H7 (cell line): Measurements from ENCODE around the gene CCNT2. TPM values are rescaled to one million over a fixed set of nuclear protein-coding genes. Genes with fewer than 3 reads are reported as not detected.
A peak's percentile ranks its signal among the peaks of the same experiment; 100 is the strongest.
"Not testable (repeated sequence)": the region's sequence is repeated elsewhere in the genome, so short reads cannot be mapped to it uniquely, and the experiment has no call there.

Experiments
- DNase-seq: peaks from one replicate; pipeline ENCODE4 v3.0.0; 2012
- H3K27me3 ChIP-seq: 2 replicates; pipeline ENCODE4 v1.6.0; 2011; ENCODE audit warnings: mild to moderate bottlenecking, low read length; ENCODE audit not compliant: control insufficient read depth, insufficient read depth
- H3K36me3 ChIP-seq: replicated peaks from 2 replicates; pipeline ENCODE4 v1.5.1; 2011; ENCODE audit warnings: low read length; ENCODE audit not compliant: control insufficient read depth, insufficient read depth
- H3K4me3 ChIP-seq: 2 replicates; pipeline ENCODE4 v1.5.1; 2011; ENCODE audit warnings: low read depth, mild to moderate bottlenecking, control low read depth, low read length, moderate library complexity; ENCODE audit not compliant: insufficient read depth
- total RNA-seq: library from RNA; depleted of rRNA; stranded (reverse); fragments of >200 nt; shearing (Covaris generic); gene quantifications from 2 replicates; pipeline ENCODE4 v1.2.3, GENCODE V29; 2014

CCNT2 gene
- total RNA-seq, 1 experiment from 2014 or later: 30.1 TPM

DNA sequence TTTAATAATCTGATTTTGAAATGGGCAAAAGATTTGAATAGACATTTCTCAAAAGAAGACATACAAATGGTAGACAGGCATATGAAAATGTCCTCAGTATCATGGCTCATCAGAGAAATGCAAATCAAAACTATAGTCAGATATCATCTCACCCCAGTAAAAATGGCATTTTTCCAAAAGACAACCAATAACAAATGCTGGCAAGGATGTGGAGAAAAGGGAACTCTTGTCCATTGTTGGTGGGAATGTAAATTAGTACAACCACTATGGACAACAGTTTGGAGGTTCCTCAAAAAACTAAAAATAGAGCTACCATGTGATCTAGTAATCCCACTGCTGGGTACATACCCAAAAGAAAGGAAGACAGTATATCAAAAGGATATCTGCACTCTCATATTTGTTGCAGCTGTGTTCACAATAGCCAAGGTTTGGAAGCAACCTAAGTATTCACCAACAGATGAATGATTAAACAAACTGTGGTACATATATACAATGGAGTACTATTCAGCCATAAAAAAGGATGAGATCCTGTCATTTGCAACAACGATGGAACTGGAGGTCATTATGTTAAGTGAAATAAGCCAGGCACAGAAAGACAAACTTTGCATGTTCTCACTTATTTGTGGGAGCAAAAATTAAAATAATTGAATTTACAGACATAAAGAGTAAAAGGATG is 11.0 kb upstream of the CCNT2 start:
- not testable (repeated sequence) for DNase-seq, H3K27me3 ChIP-seq, H3K4me3 ChIP-seq, H3K36me3 ChIP-seq

DNA sequence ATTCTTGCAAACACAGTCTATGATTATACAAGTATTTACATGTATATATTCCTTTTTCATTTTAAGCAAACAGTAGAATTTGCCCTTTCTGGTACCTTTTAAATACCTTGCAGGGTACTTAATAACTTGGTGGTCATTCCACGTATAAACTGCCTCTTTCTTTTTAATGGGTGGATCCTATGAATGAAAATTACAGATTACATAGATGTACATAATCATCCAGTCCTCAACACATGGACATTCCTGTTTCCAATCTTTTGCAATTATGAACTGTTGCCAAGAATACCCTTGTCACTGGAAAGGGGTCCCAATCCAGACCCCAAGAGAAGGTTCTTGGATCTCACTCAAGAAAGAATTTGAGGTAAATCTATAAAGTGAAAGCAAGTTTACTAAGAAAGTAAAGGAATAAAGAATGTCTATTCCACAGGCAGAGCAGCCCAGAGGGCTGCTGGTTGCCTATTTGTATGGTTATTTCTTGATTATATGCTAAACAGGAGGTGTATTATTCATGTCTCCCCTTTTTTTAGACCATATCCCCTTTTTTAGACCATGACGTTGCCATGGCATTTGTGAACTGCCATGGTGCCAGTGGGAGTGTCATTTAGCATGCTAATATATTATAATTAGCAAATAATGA is 7.7 kb upstream of the CCNT2 start:
- no peak overlapping the region for H3K4me3 ChIP-seq
- no peak for DNase-seq
- no peaks in the 10 kb centered on the region for H3K36me3 ChIP-seq

DNA sequence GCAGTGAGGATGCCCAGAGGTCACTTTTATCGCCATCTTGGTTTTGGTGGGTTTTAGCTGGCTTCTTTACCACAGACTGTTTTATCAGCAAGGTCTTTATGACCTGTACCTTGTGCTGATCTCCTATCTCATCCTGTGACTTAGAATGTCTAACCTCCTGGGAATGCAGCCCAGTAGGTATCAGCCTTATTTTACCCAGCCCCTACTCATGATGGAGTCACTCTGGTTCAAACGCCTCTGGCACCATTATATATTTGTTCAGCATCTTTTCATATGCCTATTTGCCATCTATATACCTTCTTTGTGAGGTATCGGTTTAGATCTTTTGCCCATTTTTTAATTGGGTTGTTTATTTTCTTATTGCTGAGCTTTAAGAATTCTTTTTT is 7.2 kb upstream of the CCNT2 start:
- H3K36me3 ChIP-seq: no peaks in the 10 kb centered on the region
- no peaks in the 10 kb centered on the region for H3K27me3 ChIP-seq
- no peak overlapping the region for H3K4me3 ChIP-seq
- no peak for DNase-seq

More for the DNA sequence above, 7.7 kb upstream of the CCNT2 start:
- H3K27me3 ChIP-seq: no peaks in the 10 kb centered on the region

DNA sequence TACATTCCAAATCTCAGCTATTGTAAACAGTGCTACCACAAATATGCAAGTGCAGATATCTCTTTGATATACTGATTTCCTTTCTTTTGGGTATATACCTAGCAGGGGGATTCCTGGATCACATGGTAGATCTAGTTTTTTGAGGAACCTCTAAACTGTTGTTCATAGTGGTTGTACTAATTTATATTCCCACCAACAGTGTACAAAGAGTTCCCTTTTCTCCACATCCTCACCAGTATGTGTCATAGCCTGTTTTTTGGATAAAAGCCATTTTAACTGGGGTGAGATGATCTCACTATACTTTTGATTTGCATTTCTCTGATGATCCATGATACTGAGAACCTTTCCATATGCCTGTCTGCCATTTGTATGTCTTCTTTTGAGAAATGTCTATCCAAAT is 6.3 kb upstream of the CCNT2 start:
- Histone ChIP-seq H3K36me3 (no peaks in the 10 kb centered on the region), H3K27me3 (no peaks in the 10 kb centered on the region), H3K4me3 (no peak overlapping the region)
- DNase-seq: no peak

DNA sequence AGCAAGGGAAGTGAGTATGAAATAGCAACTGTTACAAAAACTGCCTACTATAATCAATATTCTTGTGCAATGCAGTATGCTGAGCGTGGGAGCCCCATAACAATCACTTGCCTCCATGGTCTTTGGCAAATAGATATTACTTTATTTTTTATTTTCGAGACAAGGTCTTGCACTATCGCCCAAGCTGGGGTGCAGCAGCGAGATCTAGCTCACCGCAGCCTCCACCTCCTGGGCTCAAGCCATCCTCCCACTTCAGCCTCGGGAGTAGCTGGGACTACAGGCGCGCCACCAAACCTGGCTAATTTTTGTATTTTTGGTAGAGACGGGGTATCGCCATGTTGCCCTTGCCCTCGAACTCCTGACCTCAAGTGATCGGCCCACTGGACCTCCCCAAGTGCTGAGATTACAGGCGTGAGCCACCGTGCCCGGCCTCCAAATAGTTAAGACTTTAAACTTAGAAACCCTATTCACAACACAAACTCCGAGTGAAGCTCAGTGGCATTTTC is 1.2 kb upstream of the CCNT2 start:
- no peak for DNase-seq
- H3K27me3 ChIP-seq: no peaks in the 10 kb centered on the region
- peak overlapping the region; percentile 79 for H3K4me3 ChIP-seq

DNA sequence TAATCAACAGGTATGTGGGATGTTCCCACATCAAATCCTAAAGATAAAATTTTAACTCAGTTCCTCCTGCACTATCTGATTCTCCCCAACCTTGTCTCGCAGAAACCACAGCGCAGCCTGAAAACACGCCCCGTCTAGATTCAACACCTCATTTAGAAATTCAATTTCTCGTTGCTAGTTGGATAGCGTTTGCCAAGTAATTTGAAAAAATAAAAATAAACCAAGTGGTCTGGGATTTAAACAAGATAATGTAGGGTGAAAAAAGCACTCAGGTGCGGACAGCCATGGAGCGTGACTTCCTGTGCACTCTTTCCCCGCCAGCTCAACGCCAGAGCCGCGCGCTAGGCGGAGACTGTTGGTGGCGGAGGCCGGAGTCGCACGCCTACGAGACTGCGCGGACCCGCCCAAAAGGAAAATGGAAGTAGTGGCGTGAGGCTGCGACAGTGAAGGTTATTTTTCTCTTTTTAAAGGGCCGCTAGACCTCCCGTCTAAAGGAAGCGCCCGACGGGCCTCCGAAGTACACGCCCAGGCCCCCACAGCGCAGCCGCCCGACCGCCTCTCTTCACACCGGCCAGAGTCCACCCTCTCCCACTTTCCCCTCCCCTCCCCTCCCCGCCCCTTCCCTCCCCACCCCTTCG is 615 bp upstream of the CCNT2 start:
- no peaks in the 10 kb centered on the region for H3K36me3 ChIP-seq
- DNase-seq: peak; percentile 9
- H3K4me3 ChIP-seq: peak overlapping the region; percentile 79
- no peaks in the 10 kb centered on the region for H3K27me3 ChIP-seq

More for the DNA sequence above, 1.2 kb upstream of the CCNT2 start:
- H3K36me3 ChIP-seq: no peaks in the 10 kb centered on the region

DNA sequence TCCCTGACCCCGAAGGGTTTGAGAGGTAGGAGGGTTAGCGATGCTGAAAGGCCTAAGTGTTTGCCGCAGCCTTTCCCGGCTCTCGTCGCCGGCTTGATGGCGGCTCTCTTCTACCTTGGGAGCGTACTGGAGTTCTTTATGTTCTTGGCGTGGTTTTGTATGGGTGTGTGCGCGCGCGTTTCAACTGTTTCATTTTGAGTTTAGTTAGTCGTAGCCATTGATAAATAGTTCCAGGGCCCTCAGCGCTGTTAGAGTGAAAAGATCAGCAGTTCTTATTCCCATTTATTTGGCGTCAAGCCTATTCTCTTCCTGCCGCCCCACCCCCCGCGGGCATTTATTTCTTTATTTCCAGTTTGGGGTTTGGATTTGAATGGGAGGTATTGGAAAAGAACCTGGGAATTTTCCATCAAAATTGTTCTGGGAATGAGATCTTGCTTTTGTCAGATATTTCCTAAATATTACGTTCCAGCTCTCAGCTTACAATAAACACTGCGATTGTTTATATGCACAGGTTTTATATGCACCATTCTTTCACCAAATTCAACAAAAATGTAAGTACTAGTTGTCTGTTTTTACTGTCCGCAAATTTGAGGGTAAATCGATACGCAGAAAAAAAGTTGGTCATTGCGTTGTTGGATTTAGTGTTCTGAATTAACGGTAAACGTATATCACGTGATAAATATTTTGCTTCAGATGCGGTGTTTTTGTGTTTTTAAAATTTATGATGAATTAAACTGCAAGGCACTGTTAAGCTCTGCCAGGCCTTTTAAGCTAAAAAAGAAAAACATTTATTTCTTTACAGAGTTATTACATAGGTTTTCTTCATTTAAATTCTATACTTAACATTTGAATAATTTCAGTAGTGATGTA is 954 bp downstream of the CCNT2 start:
- Histone ChIP-seq H3K27me3 (no peaks in the 10 kb centered on the region), H3K4me3 (peak overlapping the region; percentile 79), H3K36me3 (no peaks in the 10 kb centered on the region)
- peak; percentile 22 for DNase-seq

DNA sequence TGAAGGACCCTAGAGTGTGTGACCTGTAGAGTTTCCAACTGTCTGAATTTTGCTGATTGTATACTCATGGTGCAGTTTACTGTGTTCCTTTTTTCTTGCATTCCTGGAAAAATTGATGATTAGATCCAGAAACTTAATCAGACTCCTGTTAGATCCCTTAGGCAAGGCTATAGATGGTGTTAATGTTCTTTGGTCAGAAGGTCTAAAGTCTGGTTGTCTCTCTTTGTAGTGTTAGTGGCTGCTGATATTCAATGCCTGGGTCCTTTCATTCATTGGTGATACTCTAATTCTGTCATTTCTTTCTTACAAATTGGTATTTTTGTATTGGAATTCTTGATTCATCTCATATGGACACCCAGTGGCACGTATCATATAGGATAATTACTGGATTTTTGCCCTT is 6.3 kb downstream of the CCNT2 start:
- no peak for DNase-seq
- Histone ChIP-seq H3K4me3 (no peak overlapping the region), H3K36me3 (no peaks in the 10 kb centered on the region), H3K27me3 (no peaks in the 10 kb centered on the region)

DNA sequence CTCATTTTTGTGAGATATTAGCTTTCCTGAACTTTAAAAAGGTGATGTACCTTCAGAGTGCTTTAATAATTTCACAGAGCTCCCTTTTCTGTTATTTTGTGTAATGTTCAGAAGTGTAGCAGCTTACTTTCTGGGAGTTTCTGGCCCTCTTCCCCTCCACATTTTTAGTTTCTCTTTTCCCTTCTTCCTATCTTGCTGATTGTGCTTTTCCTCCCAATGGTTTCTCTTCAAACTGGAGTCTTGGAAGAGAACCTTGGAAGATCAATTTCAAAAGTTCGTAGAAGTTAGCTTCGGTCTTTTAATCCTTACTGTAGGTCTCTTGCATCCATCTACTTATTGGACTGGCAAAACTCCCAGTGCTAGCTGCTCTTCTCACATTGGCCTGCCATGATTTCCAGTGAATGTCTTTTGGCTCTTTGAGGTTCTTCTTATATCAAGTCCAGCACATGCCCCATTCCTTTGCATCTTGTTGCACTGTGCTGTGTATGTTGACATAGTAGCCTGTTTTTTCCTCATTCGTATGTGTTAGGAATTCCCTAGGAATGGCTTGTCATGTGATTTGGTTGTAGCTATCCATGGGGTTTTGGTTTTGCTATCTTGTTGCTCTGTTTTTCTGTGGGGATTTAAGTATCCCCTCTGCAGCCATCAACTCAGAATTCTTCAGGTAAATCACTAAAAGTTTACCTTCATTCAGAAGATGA is 7.8 kb downstream of the CCNT2 start:
- no peaks in the 10 kb centered on the region for H3K27me3 ChIP-seq
- DNase-seq: no peak
- no peak overlapping the region for H3K4me3 ChIP-seq
- no peaks in the 10 kb centered on the region for H3K36me3 ChIP-seq

DNA sequence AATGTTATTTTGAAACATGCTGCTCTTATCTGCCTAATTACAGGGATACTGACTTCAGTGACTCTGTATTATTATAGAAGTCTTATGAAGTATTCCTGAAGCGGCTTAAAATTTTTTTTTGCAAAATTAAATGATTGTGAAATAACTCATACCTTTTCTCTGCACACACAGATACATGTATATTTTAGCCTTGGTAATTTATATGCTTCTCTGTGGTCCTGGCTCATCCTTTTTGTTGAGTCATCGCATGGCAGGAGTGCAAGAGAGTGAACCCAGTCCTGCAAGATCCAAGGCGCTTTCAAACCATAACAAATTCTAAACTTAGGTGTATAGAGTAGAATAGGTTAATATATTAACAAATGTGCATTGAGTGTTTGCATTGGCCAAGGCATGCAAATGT is 8.6 kb downstream of the CCNT2 start:
- DNase-seq: no peak
- Histone ChIP-seq H3K27me3 (no peaks in the 10 kb centered on the region), H3K36me3 (no peaks in the 10 kb centered on the region), H3K4me3 (no peak overlapping the region)

DNA sequence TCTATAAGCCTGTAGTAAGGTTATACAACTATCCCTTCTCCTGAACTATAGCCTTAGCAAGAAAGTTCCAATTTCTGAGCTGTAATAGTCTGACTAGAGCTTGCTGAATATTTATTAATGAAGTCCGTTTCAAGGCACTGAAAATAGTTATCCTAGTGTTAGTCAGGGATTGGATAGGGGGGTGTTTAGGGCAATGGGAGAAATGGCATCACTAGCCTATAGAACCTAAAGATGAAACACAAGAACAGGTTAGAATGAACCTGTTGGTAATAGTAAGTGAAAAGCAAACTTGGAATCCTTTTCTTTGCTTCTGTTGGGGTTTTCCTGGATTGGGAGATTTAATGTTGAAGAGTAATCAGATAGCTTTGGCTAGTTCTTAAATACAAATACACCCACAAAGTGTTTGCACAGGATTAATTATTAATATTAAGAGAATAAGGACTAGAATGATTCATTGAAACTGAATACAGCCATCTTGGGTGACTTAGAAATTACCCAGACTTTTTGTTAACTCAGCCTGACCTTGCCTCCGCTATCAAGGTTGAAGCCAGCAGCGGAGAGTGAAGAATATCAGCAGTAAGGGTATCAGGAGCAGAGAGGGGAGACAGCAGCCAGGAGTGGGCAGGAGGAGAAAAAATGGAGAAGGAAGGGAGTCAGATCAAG is 14.4 kb downstream of the CCNT2 start:
- no peak for DNase-seq
- no peaks in the 10 kb centered on the region for H3K36me3 ChIP-seq
- no peaks in the 10 kb centered on the region for H3K27me3 ChIP-seq
- no peak overlapping the region for H3K4me3 ChIP-seq

DNA sequence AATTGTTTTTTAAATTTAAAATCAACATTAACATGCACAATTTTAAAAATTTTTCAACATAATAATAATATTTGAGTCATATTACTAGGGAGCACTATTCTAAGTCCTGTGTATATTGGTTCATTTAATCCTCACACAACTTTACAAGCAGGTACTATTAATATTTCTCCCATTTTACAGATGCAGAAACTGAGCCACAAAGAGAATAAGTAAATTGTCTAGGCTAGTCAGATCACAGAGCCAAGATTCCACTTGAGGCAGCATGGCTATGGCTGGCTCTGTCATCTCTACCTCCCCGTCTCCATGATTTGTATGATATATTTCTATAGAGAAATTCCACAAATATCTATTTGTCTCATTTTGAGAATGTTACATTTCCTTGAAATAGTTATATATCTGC is 15.1 kb downstream of the CCNT2 start:
- Histone ChIP-seq H3K36me3 (peaks cover 3% of the 10 kb centered on the region), H3K4me3 (no peak overlapping the region), H3K27me3 (no peaks in the 10 kb centered on the region)
- DNase-seq: no peak

DNA sequence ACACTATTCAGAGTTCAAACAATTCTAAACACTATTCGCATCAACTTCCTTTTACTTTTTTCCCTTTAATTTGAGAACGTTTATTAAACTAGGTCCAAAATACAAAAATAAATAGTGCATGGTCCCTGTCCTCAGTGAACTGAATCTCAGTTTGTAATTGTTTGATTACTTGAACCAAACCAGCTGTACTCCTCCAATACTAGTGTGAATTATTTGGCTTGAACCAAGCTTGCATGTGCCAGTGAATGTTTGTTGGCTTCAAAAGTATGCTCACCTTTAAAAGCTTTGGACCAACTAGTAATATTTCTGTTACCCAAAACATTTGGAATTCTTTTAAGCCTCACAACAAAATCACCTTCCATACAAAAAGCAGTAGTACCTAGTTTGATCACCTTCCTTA is 15.5 kb downstream of the CCNT2 start:
- H3K4me3 ChIP-seq: no peak overlapping the region
- H3K27me3 ChIP-seq: no peaks in the 10 kb centered on the region
- H3K36me3 ChIP-seq: peaks cover 3% of the 10 kb centered on the region
- DNase-seq: no peak
